ENCODE measurements around the gene ENTPD8.
A peak's percentile ranks its signal among the peaks of the same experiment; 100 is the strongest.

The ENTPD8 gene

DNA sequence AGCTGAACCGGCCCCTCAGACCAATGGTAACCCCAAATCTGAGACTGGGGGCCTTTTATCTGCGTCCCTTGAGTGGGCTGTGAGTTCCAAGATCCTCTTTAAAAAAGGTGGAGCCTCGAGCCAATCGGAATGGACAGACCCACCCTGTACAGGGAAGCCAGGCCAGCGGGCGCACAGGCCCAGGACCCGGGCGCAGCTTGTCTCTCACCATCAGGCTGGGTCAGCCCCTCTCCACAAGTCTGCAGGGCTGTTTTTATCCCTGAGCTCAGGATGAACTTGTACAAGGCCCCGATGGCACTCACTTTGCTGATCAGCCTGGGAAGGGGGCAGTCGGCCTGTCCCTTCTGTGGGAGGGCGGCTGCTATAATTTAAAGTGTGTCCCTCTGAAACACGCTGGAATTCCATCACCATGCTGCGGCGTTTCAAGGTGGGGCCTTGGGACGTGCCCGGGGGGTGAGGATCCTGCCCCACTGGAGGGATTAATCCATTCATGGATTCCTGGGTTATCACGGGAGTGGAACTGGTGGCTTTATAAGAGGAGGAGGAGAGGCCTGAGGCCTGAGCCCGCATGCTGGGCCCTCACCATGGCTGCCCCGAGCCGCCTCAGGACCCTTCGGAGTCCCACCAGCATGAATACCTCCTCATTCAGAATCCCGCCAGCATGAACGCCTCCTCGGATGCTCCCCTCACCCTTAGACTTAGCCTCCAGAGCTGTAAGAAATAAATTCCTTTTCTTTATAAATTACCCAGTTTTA, 32.3 kb downstream of the ENTPD8 start:
- no peak for DNase-seq

DNA sequence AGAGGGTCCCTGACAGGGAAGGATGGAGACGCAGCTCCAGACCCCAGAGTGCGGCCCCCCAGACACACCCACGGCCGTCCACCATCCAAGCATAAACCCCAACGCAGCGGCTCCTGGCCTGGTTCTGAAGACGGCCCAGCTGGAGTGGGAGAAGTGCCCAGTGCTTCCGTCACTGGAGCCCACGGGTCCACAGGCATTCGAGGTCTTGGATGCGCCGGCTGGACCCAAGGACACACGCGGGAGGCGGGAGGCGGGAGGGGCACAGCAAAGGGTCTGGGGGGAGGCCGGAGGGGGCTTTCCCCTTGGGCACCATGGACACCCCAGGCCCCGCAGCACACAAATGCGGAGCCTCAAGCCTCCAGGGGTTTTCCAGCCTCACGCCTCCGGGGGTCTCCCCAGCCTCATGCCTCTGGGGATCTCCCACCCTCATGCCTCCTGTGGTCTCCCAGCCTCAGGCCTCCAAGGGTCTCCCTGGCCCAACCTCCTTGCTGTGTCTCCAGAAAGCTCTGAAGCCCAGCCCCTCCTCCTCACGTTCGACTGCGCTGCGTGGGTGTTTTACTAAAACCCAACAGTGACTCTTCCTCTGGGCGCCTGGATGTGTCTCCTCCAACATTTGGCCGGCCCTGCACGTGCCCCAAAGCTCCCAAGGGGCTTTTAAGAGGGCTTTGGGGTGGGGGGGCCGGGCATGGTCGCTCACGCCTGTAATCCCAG, 33.4 kb downstream of the ENTPD8 start:
- no peak for DNase-seq

DNA sequence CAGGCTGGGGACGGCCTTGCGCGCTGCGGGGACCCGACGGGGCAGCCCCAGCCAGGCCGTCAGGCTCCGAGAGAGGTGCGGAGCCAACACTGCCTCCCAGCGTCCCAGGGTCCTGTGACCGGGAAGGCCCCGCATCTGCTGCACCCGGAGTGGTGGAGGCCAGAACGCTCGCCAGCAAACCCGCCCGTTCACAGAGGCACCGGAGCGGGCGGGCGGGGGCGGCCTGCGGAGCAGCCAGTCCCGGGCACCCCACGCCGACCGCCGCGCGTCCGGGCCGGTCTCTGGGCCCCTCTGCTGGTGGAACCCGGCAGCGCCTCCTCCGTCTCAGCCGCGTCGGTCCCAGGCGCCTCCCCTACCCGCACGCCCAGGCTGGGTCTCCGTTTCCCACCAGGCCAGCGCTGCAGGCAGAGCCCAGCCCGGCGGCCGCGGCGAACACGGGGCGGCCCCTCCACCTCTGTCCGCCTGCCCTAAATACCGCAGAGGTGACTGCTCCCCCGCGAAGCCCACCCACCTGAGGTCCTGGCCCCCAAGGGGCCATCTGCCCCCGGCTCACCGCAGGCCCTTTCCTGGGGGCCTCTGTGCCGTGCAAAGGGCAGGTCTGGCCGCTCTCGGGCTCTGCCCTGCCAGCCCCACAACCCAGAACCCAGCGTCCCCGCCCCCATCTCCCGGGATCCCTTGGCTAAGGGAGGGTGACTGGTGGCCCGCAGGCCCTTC, 34.1 kb downstream of the ENTPD8 start:
- DNase-seq: peak; percentile 84

DNA sequence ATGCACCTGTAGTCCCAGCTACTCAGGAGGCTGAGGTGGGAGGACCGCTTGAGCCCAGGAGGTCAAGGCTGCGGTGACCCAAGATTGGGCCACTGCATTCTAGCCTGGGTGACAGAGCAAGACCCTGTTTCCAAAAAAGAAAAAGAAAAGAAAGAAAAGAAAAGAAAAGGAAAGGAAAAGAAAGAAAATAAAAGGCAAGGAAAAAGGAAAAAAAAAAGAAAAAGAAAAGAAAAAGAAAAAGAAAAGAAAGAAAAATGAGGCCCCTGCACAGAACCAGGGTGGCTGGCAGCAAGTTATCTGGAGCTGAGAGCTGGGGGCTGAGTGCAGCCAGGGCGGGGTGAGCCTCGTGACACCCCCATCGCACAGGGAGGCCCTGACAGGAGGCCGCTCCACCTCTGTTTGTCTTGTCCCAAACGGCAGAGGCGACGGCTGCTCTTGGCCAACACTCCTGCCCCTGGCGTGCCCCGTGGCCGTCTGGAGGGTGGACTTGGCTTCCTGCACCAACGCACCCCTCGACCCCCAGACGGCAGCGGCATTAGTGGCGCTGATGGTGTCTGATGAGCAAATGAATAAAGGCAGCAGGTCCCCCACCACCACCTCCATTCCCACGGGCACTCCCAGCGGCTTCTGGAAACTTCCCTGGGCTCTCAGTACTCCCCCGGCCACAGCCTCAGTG, 34.9 kb downstream of the ENTPD8 start:
- DNase-seq: no peak

DNA sequence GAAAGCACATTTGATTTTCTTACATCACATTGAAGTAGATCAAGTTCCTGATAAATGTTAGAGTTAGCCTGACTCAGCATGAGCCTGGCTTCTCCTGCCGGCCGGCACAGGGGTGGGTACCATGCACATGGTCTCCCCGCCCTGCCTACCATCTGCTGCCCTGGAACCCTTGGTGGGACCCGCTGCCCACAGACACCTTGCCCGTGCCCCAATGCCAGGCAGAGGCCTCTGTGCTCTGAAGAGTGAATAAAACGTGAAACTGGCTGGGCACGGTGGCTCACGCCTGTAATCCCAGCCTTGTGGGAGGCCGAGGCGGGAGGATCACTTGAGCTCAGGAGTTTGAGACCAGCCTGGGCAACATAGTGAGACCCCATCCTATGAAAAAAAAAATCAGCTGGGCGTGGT, 35.5 kb downstream of the ENTPD8 start:
- no peak for DNase-seq

DNA sequence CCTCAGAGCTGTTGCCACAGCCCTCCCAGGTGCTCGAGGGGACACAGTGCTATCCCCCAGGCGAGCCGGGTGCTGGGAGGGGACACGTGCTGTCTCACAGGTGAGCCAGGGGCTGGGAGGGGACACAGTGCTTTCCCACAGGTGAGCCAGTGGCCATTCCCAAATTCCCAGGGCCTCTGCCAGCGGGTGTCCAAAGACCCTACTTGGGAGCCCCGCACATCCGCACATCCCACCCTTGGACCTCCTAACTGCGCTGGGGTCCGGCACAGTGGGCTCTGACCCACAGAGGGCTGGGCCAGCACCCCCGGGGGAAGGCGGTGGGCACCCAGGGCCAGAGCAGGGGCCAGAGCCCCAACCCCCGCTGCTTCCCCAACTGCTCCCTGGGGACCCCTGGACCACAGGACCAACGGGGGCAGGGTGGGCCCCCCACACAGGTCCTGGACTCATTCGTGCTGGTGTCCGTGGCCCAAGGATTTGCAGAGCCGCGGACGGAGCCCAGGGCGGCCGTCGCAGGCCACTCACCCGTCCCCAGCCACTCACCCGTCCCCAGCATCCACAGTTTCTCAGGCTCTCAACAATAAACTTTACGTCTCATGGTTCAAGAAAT, 36.1 kb downstream of the ENTPD8 start:
- DNase-seq: no peak

DNA sequence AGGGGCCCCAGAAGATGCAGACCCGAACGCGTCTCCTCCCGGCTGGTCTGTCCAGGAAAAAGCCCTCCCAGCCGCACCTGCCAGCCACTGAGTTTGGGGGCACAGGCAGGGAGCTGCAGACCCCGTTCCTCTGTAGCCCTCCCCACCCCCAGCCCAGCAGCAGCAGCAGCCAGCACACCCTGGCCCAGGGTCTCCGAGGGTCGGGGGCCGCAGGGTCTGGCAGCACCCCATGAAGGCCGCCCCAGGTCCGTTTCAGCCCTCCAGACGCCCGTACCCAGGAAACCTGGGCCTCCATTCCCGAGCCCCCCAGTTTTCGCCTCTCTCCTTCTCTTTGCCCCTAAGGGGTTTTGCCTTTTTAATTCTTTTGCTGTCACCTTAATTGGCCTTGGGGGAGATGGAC, 37.9 kb downstream of the ENTPD8 start:
- DNase-seq: no peak

DNA sequence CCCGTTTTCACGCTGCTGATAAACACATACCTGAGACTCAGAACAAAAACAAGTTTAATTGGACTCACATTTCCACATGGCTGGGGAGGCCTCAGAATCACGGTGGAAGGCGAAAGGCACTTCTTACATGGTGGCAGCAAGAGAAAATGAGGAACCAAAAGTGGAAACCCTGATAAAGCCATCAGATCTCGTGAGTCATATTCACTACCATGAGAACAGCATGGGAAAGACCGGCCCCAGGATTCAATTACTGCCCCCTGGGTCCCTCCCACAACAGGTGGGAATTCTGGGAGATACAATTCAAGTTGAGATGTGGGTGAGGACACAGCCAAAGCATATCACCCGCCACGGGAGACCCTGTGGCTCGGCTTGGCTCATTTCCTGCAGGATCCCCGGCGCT, 38.4 kb downstream of the ENTPD8 start:
- no peak for DNase-seq

DNA sequence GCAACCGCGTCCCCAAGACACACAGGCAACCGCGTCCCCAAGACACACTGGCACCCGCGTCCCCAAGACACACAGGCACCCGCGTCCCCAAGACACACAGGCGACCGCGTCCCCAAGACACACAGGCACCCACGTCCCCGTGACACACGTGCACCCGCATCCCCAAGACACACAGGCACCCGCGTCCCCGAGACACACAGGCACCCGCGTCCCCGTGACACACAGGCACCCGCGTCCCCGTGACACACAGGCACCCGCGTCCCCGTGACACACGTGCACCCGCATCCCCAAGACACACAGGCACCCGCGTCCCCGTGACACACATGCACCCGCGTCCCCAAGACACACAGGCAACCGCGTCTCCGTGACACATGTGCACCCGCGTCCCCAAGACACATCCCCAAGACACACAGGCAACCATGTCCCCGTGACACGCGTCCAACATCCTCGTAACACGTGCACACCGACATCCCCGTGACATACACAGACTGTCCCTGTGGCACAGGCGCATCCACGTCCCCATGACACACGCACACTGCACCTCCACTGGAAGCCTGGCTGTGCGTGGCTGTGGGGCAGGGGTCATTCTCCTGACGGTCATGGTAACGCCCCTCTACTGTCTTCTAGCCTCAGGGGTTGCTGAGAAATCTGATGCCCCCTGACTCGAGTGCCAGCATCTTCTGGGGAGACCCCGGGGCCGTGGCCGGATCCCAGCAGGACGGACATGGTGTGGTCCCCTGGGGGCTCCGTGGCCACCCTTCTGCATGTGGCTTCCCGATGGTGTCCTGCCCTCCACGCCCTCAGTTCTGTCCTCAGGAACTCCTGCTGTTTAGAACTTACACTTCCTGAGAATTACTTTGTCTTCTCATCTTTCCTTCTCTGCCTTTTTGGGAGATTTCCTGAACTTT, 42.3 kb downstream of the ENTPD8 start:
- DNase-seq: no peak

DNA sequence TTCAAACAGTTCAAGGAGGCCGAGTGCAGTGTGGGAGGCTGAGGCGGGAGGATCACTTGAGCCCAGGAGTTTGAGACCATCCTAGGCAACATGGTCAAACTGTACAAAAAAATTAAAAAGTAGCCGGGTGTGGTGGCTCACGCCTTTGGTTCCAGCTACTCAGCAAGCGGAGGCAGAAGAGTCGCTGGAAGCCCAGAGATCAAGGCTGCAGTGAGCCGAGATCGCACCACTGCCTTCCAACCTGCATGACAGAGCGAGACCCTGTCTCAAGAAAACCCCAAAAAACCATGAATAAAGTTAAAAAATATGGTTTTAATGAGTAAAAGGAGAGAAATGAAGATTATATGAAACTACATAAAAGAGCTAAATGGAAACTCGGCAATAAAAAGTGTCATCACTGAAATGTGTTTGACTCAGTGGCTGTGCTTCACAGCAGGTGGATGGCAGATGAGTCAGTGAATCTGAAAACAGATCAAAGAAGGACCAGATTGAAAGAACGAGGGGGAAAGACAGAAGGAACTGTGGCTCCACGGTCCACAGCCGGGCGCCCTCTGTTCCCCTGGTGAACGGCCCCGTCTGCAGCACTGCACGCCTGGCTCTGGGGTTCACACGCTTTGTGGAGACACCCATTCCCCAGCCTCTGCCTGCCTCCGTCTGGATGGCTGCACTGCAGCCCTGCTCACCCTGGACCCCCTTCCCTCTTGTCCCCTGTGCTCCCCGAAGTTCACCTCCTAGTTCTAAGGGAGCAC, 43.3 kb downstream of the ENTPD8 start:
- no peak for DNase-seq

DNA sequence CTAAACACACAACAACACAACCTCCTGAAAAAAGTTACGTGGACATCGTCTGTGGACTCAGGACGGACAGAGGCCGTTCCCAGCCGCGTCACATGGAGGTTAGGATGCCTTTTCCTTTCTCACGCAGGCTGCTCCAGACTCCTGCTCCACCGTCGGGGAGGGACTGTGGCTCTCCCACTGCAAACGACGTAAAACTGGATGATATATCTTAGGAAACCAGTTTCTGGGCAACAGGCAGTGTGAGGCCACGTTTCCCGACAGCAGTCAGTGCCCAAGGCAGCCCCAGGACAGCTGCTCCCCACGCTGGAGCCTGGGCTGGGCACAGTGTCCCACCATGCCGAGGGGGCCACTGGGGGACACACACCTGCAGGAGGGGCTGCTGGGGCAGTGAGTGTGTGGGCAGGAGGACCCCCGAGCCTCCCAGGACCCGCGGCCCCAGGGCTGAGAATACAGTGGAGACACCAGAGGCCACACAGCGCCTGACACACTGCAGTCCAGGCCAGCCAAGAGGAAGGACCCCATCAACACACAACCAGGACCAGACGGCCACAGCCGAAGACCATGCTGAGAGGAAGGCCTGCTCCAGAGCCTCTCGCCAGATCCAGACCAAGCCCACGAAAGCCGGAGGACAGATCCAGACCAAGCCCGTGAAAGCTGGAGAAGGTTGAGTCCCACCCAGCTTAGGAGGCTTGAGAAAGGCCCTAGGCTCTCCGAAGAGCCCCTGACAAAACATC, 44.4 kb downstream of the ENTPD8 start:
- no peak for DNase-seq

DNA sequence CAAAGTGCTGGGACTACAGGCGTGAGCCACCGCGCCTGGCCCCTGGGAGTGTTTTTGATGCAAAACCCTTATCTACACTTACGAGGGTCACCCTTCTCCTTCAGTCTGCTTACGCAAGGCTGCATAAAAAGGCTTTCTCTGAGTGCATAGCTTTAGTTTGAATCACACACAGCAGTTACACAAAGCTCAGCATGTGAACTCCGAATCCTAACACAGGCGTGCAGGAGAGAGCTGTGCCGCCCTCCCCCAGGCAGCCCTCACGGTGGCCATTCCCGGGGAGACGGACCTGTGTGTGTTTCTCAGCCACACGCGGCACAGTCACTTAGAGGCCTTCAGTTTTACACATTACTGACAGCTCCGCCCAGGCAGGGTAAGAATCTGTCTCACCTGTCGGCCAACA, 44.9 kb downstream of the ENTPD8 start:
- no peak for DNase-seq

DNA sequence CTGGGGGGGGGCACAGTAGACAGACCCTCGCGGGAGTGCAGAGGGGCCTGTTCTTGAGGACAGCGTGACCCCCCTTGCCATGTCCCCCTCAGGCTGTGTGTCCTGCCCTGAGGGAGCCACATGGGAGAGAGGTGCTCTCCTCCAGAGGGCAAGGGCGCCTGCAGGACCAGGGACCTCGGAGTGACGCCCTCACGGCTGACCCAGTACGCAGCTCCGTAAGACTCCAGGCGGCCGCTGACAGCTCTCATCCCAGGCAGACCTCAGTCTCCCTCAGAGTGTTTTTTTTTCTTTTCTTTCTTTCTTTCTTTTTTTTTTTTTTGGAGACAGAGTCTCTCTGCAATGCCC, 45.5 kb downstream of the ENTPD8 start:
- no peak for DNase-seq

DNA sequence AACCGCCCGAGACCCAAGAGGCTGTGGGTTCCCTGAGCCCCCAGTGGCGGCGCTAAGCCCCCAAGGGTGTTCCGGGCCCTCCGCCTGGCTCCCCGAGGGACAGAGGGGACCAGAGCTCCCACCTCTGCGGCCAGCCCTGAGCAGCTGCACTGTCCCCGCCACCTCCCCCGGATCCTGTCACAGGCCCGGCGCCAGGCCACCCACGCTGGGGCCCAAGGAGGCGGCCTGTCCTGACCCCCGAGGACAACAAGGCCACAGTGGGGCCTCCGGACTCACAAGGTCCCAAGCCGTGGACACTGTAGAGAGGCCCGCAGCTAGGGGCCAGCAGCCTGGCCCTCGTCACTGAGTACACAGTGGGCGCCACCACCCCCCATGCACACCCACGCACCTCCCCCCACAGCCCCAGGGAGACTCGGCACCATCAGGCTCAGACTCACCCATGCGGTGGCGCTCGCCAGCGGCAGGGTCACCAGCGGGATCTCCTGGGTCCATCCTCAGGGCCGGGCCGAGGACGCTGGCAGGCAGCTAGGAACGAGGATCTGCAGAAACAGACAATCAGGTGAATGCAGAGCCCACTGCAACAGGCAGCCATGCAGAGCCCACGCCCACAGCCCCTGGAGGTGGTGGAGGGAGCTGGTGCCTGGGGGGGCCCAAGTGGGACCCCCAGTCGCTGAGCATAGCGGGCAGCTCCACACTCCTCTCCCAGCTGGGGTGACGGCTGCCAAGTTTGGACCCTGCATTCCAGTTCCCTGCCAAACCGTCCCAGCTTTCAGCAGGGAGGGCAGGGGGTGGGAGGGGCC, 46.1 kb downstream of the ENTPD8 start:
- DNase-seq: no peak

DNA sequence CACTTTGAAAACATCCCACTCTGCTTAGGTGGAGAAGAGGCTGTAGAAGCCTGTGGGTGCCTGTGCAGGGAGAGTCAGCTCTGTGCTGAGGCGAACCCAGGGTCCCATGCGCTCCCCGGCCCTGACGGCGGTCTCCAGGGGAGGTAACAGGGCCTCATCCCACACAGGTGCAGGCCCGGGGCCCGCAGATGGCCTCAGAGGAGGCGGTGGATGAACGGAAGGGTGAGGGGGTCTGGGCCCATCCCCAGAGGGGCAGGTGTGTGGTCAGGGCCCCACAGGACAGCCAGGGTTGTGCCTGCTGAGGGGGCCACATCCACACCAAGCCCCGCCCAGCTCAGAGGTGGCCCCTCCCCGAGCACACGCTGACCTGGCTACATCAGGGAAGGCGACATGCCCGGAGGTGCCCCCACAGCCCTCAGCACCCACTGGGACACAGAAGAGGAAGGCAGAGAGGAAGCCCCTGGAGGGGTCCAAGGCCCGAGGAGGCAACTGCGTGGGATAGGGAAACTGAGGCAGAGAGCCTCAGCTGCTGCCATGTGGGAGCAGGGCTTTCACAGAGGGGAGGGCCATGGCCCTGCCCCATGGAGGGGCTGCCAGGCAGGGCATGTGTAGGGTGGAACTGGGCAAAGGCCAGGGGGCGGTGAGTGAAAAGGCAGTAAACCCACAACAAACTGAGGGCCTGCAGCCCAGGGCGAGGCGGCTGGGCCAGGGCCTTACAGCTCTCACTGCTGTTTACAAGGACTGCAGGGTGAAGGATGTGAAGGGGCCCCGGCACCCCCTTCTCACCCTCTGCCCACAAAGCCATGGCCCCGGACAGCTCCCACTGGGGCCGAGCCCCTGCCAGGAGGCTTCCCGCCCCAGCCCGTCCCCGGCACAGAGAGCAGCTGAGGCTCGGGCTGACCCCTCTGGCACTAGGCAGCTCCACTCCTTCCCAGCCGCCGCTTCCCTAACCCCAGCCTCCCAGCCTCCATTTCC, 47.7 kb downstream of the ENTPD8 start:
- DNase-seq: no peak

DNA sequence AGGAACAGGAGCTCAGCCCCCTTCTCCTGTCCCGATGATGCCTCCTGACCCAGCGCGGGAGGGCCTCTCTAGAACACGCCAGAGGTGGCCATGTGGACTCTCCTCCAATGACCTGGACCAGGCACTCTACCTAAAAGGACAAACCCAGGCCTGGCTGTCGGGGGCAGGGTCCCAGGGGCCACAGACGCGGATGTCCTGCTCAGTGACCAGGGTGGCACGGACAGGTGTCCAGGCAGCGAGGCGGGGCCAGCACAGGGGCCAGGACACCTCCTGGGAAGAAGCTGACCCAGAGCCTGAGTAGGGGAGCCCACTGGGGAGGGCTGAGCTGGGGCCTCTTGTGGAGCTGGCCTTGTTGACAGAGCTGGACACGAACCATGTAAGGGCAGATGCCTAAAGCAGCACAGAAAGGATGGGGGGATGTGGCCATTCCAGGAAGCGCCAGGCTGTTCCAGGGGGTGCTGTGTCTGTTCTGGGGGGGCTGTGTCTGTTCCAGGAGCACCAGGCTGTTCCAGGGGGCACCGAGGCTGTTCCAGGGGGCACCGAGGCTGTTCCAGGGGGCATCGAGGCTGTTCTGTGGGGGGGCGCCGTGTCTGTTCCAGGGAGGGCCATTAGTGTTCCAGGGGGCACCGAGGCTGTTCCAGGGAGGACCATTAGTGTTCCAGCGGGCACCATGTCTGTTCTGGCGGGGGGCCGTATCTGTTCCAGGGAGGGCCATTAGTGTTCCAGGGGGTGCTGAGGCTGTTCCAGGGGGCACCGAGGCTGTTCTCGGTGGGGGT, 48.7 kb downstream of the ENTPD8 start:
- no peak for DNase-seq

DNA sequence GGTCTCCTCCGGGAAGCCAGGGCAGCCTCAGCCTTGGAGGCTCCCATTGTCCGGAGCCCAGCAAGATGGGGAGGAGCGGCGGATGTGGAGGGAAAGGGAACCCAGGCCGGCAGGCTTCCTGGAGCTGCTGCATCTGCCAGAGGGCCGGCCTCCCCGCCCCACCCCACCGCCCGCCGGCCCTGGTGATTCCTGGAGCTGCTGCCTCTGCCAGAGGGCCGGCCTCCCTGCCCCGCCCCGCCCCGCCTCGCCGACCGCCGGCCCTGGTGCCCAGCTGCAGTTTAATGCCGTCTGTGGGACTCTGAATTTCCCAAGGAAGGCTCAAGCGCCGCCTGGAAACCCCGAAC, 49.8 kb downstream of the ENTPD8 start:
- no peak for DNase-seq

Measured in activated effector memory CD4-positive, alpha-beta T cell treated with anti-CD3 and anti-CD28 coated beads, Interleukin-2, amount 50 U/mL, for 16 hours (primary cell).